ENCODE results near the gene NR1H4. TPM values are rescaled to one million over a fixed set of nuclear protein-coding genes. Genes with fewer than 3 reads are reported as not detected.

The NR1H4 gene
- polyA plus RNA-seq, 3 donors: not detected

- H3K4me2 ChIP-seq (replicated peaks; ENCODE audit: extremely low read depth, low read length, poor library complexity, severe bottlenecking): no peak overlapping the region
- no peak overlapping the region for H2AFZ ChIP-seq (ENCODE audit: insufficient read depth, low read depth, low read length, poor library complexity, severe bottlenecking)
- no peaks in the 10 kb centered on the region for H3K36me3 Mint-ChIP-seq
- no peaks in the 10 kb centered on the region for H3K4me1 ChIP-seq (ENCODE audit: control insufficient read depth in 1 of 2, insufficient read depth in 2 of 2, low read length in 2 of 2)
- H3K27ac Mint-ChIP-seq: no peak overlapping the region
- no peaks in the 10 kb centered on the region for H3K4me1 Mint-ChIP-seq
- no peaks in the 10 kb centered on the region for H3K79me2 ChIP-seq (ENCODE audit: insufficient read depth, low read length)
- no peak overlapping the region for H3K4me3 Mint-ChIP-seq
- H3K27me3 Mint-ChIP-seq (ENCODE audit: low read depth in 3 of 3): peaks cover 0 to 10% (median 2%) of the 10 kb centered on the region in 3 donors
- no peaks in the 10 kb centered on the region for H3K9me3 ChIP-seq (replicated peaks in 1 of 2; ENCODE audit: control insufficient read depth in 1 of 2, insufficient read depth in 1 of 2, low read length in 2 of 2)
- WGBS (ENCODE audit: insufficient coverage): 60% methylated on average over 1 of the region's 3 CpGs
- H3K9ac ChIP-seq (ENCODE audit: insufficient read depth, low read length, poor library complexity, severe bottlenecking): no peak overlapping the region
- no peak overlapping the region for H3K27ac ChIP-seq (ENCODE audit: low read depth in 1 of 2, low read length in 2 of 2)
- no peaks in the 10 kb centered on the region for H3K27me3 ChIP-seq (ENCODE audit: control insufficient read depth in 2 of 2, insufficient read depth in 2 of 2, low read length in 2 of 2)
- no peak for DNase-seq
- no peak for TF ChIP-seq CTCF (IDR thresholded peaks at IDR 0.05)
- H4K20me1 ChIP-seq (ENCODE audit: insufficient read depth, low read length): no peaks in the 10 kb centered on the region
- H3K4me3 ChIP-seq (replicated peaks in 1 of 3; ENCODE audit: low read depth in 2 of 3, low read length in 3 of 3): no peak overlapping the region
- peaks cover 0 to 4% (median 0%) of the 10 kb centered on the region in 7 donors for H3K9me3 Mint-ChIP-seq
- no peaks in the 10 kb centered on the region for H3K36me3 ChIP-seq (replicated peaks in 1 of 2; ENCODE audit: control insufficient read depth in 1 of 2, insufficient read depth in 2 of 2, low read length in 2 of 2)
- intact Hi-C loops (cut with micrococcal nuclease): no loop called here
Observed at GRCh38 chr12:100528034-100528433, 54.4 kb downstream of the NR1H4 start.

- Histone ChIP-seq H3K79me2 (ENCODE audit: insufficient read depth, low read length) (no peaks in the 10 kb centered on the region), H3K27me3 (ENCODE audit: control insufficient read depth in 2 of 2, insufficient read depth in 2 of 2, low read length in 2 of 2) (no peaks in the 10 kb centered on the region), H3K4me2 (replicated peaks; ENCODE audit: extremely low read depth, low read length, poor library complexity, severe bottlenecking) (no peak overlapping the region), H3K9ac (ENCODE audit: insufficient read depth, low read length, poor library complexity, severe bottlenecking) (no peak overlapping the region), H3K4me1 (ENCODE audit: control insufficient read depth in 1 of 2, insufficient read depth in 2 of 2, low read length in 2 of 2) (no peaks in the 10 kb centered on the region), H2AFZ (ENCODE audit: insufficient read depth, low read depth, low read length, poor library complexity, severe bottlenecking) (no peak overlapping the region), H3K27ac (ENCODE audit: low read depth in 1 of 2, low read length in 2 of 2) (no peak overlapping the region), H3K9me3 (replicated peaks in 1 of 2; ENCODE audit: control insufficient read depth in 1 of 2, insufficient read depth in 1 of 2, low read length in 2 of 2) (no peaks in the 10 kb centered on the region), H3K4me3 (replicated peaks in 1 of 3; ENCODE audit: low read depth in 2 of 3, low read length in 3 of 3) (no peak overlapping the region), H3K36me3 (replicated peaks in 1 of 2; ENCODE audit: control insufficient read depth in 1 of 2, insufficient read depth in 2 of 2, low read length in 2 of 2) (no peaks in the 10 kb centered on the region), H4K20me1 (ENCODE audit: insufficient read depth, low read length) (no peaks in the 10 kb centered on the region)
- TF ChIP-seq CTCF (IDR thresholded peaks at IDR 0.05): no peak
- H3K27me3 Mint-ChIP-seq (ENCODE audit: low read depth in 3 of 3): peaks cover 0 to 7% (median 2%) of the 10 kb centered on the region in 3 donors
- DNase-seq: no peak
- H3K36me3 Mint-ChIP-seq: no peaks in the 10 kb centered on the region
- no peak overlapping the region for H3K4me3 Mint-ChIP-seq
- peaks cover 0 to 4% (median 0%) of the 10 kb centered on the region in 7 donors for H3K9me3 Mint-ChIP-seq
- H3K4me1 Mint-ChIP-seq: no peaks in the 10 kb centered on the region
- no peak overlapping the region for H3K27ac Mint-ChIP-seq
- WGBS (ENCODE audit: insufficient coverage): no CpG with 5 or more reads among the region's 1 CpG
- intact Hi-C loops (cut with micrococcal nuclease): no loop called here
Observed at GRCh38 chr12:100528471-100529127, 54.9 kb downstream of the NR1H4 start.
